ENCODE results near the gene PARP2. TPM values are rescaled to one million over a fixed set of nuclear protein-coding genes. Genes with fewer than 3 reads are reported as not detected.
A peak's percentile ranks its signal among the peaks of the same experiment; 100 is the strongest.

PARP2 gene
- total and polyA plus RNA-seq, 9 of the 15 experiments (the other 6 are each of a cell fraction or from before 2014, with no cell fraction given) = 19.7 to 50.5 (median 29.9) TPM

- TF ChIP-seq MGA (IDR thresholded peaks at IDR 0.05) (peak; percentile 46), ZNF175 (CRISPR knock-in tag; IDR thresholded peaks at IDR 0.05; ENCODE audit: low read depth) (no peak), CBFA2T2 (conservative IDR thresholded peaks at IDR 0.05) (no peak), HMG20B (CRISPR knock-in tag; IDR thresholded peaks at IDR 0.05) (no peak), ZNF212 (CRISPR knock-in tag; IDR thresholded peaks at IDR 0.05) (no peak), SIN3B (IDR thresholded peaks at IDR 0.05; ENCODE audit: low read depth) (peak; percentile 59; the same call in 1 of the 2 replicates), WHSC1 (IDR thresholded peaks at IDR 0.05; ENCODE audit: low read length) (no peak), HEY1 (CRISPR knock-in tag; IDR thresholded peaks at IDR 0.05; ENCODE audit: borderline replicate concordance) (no peak), SOX6 (IDR thresholded peaks at IDR 0.05) (peak; percentile 38; the same call in 1 of the 2 replicates)
- TF ChIP-seq, protein P1, sequence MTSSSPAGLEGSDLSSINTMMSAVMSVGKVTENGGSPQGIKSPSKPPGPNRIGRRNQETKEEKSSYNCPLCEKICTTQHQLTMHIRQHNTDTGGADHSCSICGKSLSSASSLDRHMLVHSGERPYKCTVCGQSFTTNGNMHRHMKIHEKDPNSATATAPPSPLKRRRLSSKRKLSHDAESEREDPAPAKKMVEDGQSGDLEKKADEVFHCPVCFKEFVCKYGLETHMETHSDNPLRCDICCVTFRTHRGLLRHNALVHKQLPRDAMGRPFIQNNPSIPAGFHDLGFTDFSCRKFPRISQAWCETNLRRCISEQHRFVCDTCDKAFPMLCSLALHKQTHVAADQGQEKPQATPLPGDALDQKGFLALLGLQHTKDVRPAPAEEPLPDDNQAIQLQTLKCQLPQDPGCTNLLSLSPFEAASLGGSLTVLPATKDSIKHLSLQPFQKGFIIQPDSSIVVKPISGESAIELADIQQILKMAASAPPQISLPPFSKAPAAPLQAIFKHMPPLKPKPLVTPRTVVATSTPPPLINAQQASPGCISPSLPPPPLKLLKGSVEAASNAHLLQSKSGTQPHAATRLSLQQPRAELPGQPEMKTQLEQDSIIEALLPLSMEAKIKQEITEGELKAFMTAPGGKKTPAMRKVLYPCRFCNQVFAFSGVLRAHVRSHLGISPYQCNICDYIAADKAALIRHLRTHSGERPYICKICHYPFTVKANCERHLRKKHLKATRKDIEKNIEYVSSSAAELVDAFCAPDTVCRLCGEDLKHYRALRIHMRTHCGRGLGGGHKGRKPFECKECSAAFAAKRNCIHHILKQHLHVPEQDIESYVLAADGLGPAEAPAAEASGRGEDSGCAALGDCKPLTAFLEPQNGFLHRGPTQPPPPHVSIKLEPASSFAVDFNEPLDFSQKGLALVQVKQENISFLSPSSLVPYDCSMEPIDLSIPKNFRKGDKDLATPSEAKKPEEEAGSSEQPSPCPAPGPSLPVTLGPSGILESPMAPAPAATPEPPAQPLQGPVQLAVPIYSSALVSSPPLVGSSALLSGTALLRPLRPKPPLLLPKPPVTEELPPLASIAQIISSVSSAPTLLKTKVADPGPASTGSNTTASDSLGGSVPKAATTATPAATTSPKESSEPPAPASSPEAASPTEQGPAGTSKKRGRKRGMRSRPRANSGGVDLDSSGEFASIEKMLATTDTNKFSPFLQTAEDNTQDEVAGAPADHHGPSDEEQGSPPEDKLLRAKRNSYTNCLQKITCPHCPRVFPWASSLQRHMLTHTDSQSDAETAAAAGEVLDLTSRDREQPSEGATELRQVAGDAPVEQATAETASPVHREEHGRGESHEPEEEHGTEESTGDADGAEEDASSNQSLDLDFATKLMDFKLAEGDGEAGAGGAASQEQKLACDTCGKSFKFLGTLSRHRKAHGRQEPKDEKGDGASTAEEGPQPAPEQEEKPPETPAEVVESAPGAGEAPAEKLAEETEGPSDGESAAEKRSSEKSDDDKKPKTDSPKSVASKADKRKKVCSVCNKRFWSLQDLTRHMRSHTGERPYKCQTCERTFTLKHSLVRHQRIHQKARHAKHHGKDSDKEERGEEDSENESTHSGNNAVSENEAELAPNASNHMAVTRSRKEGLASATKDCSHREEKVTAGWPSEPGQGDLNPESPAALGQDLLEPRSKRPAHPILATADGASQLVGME (CRISPR knock-in tag; IDR thresholded peaks at IDR 0.05) = no peak
Observed at GRCh38 chr14:20305265-20306078, 38.0 kb upstream of the PARP2 start, which contains the start of gene TTC5 (continued).

Measured in K562 (cell line).